A549 treated with CORT108297 at 1 μM for 4 hours (cell line): ENCODE results near the gene MAGEA9B. TPM values are rescaled to one million over a fixed set of nuclear protein-coding genes. Genes with fewer than 3 reads are reported as not detected.

Experiments used
- total RNA-seq: library from RNA; stranded (reverse); fragments of 200-300 nt; extraction: Qiagen RNA extraction; gene quantifications from 5 replicates; pipeline ENCODE4 v1.2.3, GENCODE V29; 2022

The MAGEA9B gene
- not detected in 5 replicates for total RNA-seq

GRCh38 chrX:149587359-149587758 is at the start of gene MAGEA9B:
MAGEA9B (minus strand) TSS chrX:149587459; CDS start chrX:149583179, 4,280 bp downstream.

GRCh38 chrX:149631234-149632165 is 44.2 kb upstream of the MAGEA9B start, which contains the start of gene TMEM185A:
TMEM185A (minus strand) TSS chrX:149631792; CDS start chrX:149631580, 212 bp downstream.

GRCh38 chrX:149595214-149595613 is 8.0 kb upstream of the MAGEA9B start, which contains the start of gene HSFX2:
HSFX2 (minus strand) TSS chrX:149595314; CDS start chrX:149594700, 614 bp downstream.

GRCh38 chrX:149549701-149550100 is 37.6 kb downstream of the MAGEA9B start, which contains the start of gene HSFX3:
HSFX3 (minus strand) TSS chrX:149549924; CDS start chrX:149549852, 72 bp downstream.

GRCh38 chrX:149540621-149541520 is 46.4 kb downstream of the MAGEA9B start, which contains the start of gene EOLA1:
EOLA1 (plus strand) TSS chrX:149541012; CDS start chrX:149545631, 4,619 bp downstream.

Other genes with a start within 250 kb of the MAGEA9B start
- 89.4 to 114 TPM (median 107 TPM) in 5 replicates for gene IDS, start 82.2 kb downstream of the MAGEA9B start, total RNA-seq
- gene EOLA1, start 46.4 kb downstream of the MAGEA9B start, total RNA-seq = 20.5 to 22.6 TPM (median 21.2 TPM) in 5 replicates
- gene HSFX3, start 37.5 kb downstream of the MAGEA9B start, total RNA-seq = not detected in 5 replicates
- gene HSFX2, start 7.9 kb upstream of the MAGEA9B start, total RNA-seq = 0.07 to 0.11 TPM in 2 of 5 replicates, not detected in the others
- 25.4 to 28.4 TPM (median 28.2 TPM) in 5 replicates for gene TMEM185A, start 44.3 kb upstream of the MAGEA9B start, total RNA-seq
- gene MAGEA11, start 124.6 kb upstream of the MAGEA9B start, total RNA-seq = 0.07 TPM in 1 of 5 replicates, not detected in the others
- 0.22 to 0.49 TPM (median 0.36 TPM) in 5 replicates for gene HSFX1, start 186.6 kb upstream of the MAGEA9B start, total RNA-seq
- not detected in 5 replicates for gene MAGEA9, start 194.5 kb upstream of the MAGEA9B start, total RNA-seq